A673 (cell line): ENCODE measurements around the gene CPED1. TPM values are rescaled to one million over a fixed set of nuclear protein-coding genes. Genes with fewer than 3 reads are reported as not detected.

ENCODE experiments used
- BruUV-seq: library from RNA; stranded (reverse); fragments of 400-500 nt; replicated peaks from 2 replicates; lab custom pipeline; 2021; lab: Mats Ljungman, UMichigan
- CTCF ChIA-PET: fragments of 300-600 bp; sonication (Branson Sonifier 250); formaldehyde crosslinking; loops from one replicate; lab custom pipeline; 2022; ENCODE audit warnings: antibody characterized with exemption; lab: Charles Lee
- POLR2A ChIA-PET: fragments of 300-600 bp; sonication (Branson Sonifier 250); formaldehyde crosslinking; loops from one replicate; lab custom pipeline; 2022; ENCODE audit warnings: antibody characterized with exemption; ENCODE audit not compliant: low non-redundant PET; lab: Charles Lee
- DNase-seq: peaks from one replicate; pipeline ENCODE4 v3.0.0-alpha.2; 2015; ENCODE audit warnings: low spot score
- H3K27ac ChIP-seq: fragments of 200-600 bp; sonication (generic); 2 replicates; pipeline ENCODE4 v1.5.1; 2016; ENCODE audit warnings: mixed run types, low read depth, mild to moderate bottlenecking, mixed read lengths, antibody characterized with exemption, low read length; ENCODE audit not compliant: poor library complexity, severe bottlenecking
- H3K27me3 ChIP-seq: fragments of 200-600 bp; sonication (generic); replicated peaks from 2 replicates; pipeline ENCODE4 v1.6.1; 2017; ENCODE audit warnings: mixed run types, low read depth, mild to moderate bottlenecking, mixed read lengths, antibody characterized with exemption, low read length; ENCODE audit not compliant: insufficient read depth, poor library complexity
- H3K36me3 ChIP-seq: fragments of 200-600 bp; sonication (generic); 2 replicates; pipeline ENCODE4 v1.6.1; 2016; ENCODE audit warnings: mixed run types, mild to moderate bottlenecking, mixed read lengths, antibody characterized with exemption, low read length; ENCODE audit not compliant: insufficient read depth, poor library complexity, severe bottlenecking
- H3K4me1 ChIP-seq: fragments of 200-600 bp; sonication (generic); 2 replicates; pipeline ENCODE4 v1.6.1; 2017; ENCODE audit warnings: mixed run types, mild to moderate bottlenecking, mixed read lengths, antibody characterized with exemption, low read length; ENCODE audit not compliant: insufficient read depth, poor library complexity, severe bottlenecking
- H3K4me3 ChIP-seq: fragments of 200-600 bp; sonication (generic); 2 replicates; pipeline ENCODE4 v1.5.1; 2016; ENCODE audit warnings: low read depth, mixed run types, mild to moderate bottlenecking, mixed read lengths, low read length; ENCODE audit not compliant: poor library complexity, severe bottlenecking
- H3K9me3 ChIP-seq: fragments of 200-600 bp; sonication (generic); 2 replicates; pipeline ENCODE4 v1.6.1; 2016; ENCODE audit warnings: mixed run types, low read depth, mild to moderate bottlenecking, mixed read lengths, antibody characterized with exemption, low read length; ENCODE audit not compliant: poor library complexity, severe bottlenecking
- EZH2 ChIP-seq: fragments of 200-600 bp; sonication (generic); IDR thresholded peaks from 2 replicates; pipeline ENCODE4 v1.6.1; 2017; ENCODE audit warnings: borderline replicate concordance, low read depth, mild to moderate bottlenecking, mixed read lengths, antibody characterized with exemption, low read length; ENCODE audit not compliant: poor library complexity, severe bottlenecking
- intact Hi-C: fragments of 100-400 bp; cut with micrococcal nuclease; formaldehyde crosslinking; loops from one replicate; pipeline ENCODE4 v1.10.0; 2022; ENCODE audit not compliant: unreplicated experiment
- total RNA-seq: library from RNA; stranded (reverse); gene quantifications from 2 replicates; pipeline ENCODE4 v1.2.3, GENCODE V29; 2021
- TF ChIP-seq, protein P1 (sequence below): fragments of 300-800, 200-600 bp; sonication (generic); conservative IDR thresholded peaks from 2 replicates; pipeline ENCODE4 v1.5.1; 2017; ENCODE audit warnings: low read depth, mild to moderate bottlenecking, antibody characterized with exemption, low read length, moderate library complexity, mixed read lengths

Gene CPED1
- total RNA-seq, 1 experiment from 2014 or later = 0.15 TPM

DNA sequence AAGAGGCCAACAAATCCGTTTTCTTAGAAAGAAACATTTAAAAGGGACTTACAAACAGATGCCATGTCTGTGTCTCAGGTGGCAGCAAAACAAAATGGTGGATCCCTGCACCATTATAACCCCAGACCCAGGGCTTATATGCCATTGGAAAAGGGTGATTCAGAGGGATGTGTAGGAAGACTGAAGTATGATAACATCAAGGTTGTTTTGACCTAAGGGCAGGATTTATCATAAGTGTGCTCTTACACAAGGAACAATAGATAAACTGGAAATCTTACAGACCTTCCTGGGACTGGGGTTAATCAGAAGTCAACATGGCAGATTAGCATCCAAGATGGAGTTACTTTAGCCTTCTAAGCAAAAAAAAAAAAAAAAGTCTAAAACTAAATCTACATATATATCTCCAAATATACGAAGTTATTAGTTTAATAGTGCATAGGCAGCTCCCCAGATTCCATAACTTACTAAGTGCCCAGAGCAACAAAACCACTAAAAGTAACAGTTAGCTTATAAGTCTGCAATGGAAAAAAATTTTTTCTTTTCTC, 306.0 kb downstream of the CPED1 start:
- Histone ChIP-seq H3K4me3 (no peak overlapping the region), H3K36me3 (no peaks in the 10 kb centered on the region), H3K27ac (no peak overlapping the region), H3K4me1 (no peaks in the 10 kb centered on the region), H3K27me3 (no peaks in the 10 kb centered on the region), H3K9me3 (no peaks in the 10 kb centered on the region)
- CTCF ChIA-PET = no interaction called here
- TF ChIP-seq, protein P1, sequence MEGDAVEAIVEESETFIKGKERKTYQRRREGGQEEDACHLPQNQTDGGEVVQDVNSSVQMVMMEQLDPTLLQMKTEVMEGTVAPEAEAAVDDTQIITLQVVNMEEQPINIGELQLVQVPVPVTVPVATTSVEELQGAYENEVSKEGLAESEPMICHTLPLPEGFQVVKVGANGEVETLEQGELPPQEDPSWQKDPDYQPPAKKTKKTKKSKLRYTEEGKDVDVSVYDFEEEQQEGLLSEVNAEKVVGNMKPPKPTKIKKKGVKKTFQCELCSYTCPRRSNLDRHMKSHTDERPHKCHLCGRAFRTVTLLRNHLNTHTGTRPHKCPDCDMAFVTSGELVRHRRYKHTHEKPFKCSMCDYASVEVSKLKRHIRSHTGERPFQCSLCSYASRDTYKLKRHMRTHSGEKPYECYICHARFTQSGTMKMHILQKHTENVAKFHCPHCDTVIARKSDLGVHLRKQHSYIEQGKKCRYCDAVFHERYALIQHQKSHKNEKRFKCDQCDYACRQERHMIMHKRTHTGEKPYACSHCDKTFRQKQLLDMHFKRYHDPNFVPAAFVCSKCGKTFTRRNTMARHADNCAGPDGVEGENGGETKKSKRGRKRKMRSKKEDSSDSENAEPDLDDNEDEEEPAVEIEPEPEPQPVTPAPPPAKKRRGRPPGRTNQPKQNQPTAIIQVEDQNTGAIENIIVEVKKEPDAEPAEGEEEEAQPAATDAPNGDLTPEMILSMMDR = no peak
- no peak for TF ChIP-seq EZH2
- intact Hi-C loops = no loop called here
- no TSS peak for BruUV-seq
- no peak for DNase-seq
- POLR2A ChIA-PET = no interaction called here

DNA sequence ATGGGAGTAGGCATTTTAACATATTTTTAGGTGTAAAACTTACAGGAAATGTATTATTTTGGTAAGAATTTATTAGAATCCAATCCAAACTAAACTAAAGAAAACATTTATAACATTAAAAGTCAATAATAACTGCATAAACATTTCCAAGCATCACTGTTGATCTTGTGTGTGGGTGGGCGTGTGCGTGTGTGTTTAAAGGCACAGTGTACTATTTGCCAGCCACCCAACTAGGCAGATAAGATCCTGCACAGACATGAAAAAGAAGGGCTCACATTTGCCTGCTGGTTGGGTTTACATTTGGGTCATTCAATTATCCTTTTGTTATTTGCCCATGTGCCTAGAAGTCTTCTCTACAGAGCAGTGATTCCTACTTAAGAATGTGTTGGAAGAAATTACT, 309.3 kb downstream of the CPED1 start:
- Histone ChIP-seq H3K4me1 (no peaks in the 10 kb centered on the region), H3K27ac (no peak overlapping the region), H3K36me3 (no peaks in the 10 kb centered on the region), H3K9me3 (no peaks in the 10 kb centered on the region), H3K27me3 (no peaks in the 10 kb centered on the region), H3K4me3 (no peak overlapping the region)
- POLR2A ChIA-PET = no interaction called here
- CTCF ChIA-PET = no interaction called here
- BruUV-seq = no TSS peak
- intact Hi-C loops = no loop called here
- TF ChIP-seq EZH2 = no peak
- TF ChIP-seq, protein P1 = no peak
- no peak for DNase-seq

DNA sequence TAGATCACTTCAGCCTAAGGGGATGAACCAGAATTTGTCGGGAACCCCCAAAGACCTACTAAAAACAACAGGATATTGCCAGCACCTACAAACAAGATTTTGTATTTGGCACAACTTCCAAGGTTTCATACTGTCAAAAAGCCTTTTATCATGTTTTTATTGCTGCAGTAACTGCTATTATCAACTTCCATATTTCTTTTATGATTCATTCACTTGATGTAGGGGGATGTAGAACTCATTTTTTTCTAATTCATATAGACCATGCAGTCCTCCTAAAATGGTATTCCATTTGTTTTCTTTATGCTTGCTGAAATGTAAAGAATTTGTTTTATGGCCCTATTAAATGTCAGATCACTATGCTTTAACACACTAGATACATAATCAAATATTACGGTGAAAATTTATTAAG, 310.3 kb downstream of the CPED1 start:
- Histone ChIP-seq H3K27ac (no peak overlapping the region), H3K27me3 (no peaks in the 10 kb centered on the region), H3K4me3 (no peak overlapping the region), H3K9me3 (no peaks in the 10 kb centered on the region), H3K36me3 (no peaks in the 10 kb centered on the region), H3K4me1 (no peaks in the 10 kb centered on the region)
- DNase-seq = no peak
- TF ChIP-seq, protein P1 = no peak
- TF ChIP-seq EZH2 = no peak
- no TSS peak for BruUV-seq
- ChIA-PET POLR2A (no interaction called here), CTCF (no interaction called here)
- intact Hi-C loops = no loop called here
